Parathyroid adenoma (tissue), 2 donors: ENCODE results near the gene MAML2.

Experiments
- H2AFZ ChIP-seq: fragments of 300-600 bp; sonication (generic); one replicate; pipeline ENCODE4 v1.7.0; 2017; ENCODE audit warnings: antibody characterized with exemption, mild to moderate bottlenecking
- H3K27ac ChIP-seq: fragments of 300-600 bp; sonication (generic); one replicate; pipeline ENCODE4 v1.7.0; 2017
- H3K27me3 ChIP-seq: fragments of 300-600 bp; sonication (generic); one replicate; pipeline ENCODE4 v1.7.0; 2017; ENCODE audit warnings: low read length; ENCODE audit not compliant: control insufficient read depth, insufficient read depth
- H3K36me3 ChIP-seq: fragments of 300-600 bp; sonication (generic); one replicate; pipeline ENCODE4 v1.7.0; 2017; ENCODE audit warnings: low read length; ENCODE audit not compliant: control insufficient read depth, insufficient read depth
- H3K4me1 ChIP-seq: fragments of 300-600 bp; sonication (generic); one replicate; pipeline ENCODE4 v1.7.0; 2017; ENCODE audit warnings: control low read depth
- H3K4me2 ChIP-seq: fragments of 300-600 bp; sonication (generic); one replicate; pipeline ENCODE4 v1.7.0; 2017; ENCODE audit warnings: low read length
- H3K4me3 ChIP-seq: fragments of 300-600 bp; sonication (generic); one replicate; pipeline ENCODE4 v1.7.0; 2017; ENCODE audit warnings: low read depth, low read length
- H3K79me2 ChIP-seq: fragments of 300-600 bp; sonication (generic); one replicate; pipeline ENCODE4 v1.7.0; 2017; ENCODE audit warnings: control low read depth
- H3K9ac ChIP-seq: fragments of 300-600 bp; sonication (generic); one replicate; pipeline ENCODE4 v1.7.0; 2017; ENCODE audit warnings: mild to moderate bottlenecking
- H3K9me3 ChIP-seq: fragments of 300-600 bp; sonication (generic); one replicate; pipeline ENCODE4 v1.7.0; 2017; ENCODE audit warnings: low read length; ENCODE audit not compliant: control insufficient read depth
- CTCF ChIP-seq: fragments of 300-600 bp; sonication (generic); IDR thresholded peaks from one replicate; pipeline ENCODE4 v1.7.0; 2017; ENCODE audit warnings: antibody characterized with exemption, mild to moderate bottlenecking
- donor health status: primary hyperparathyroidism.

MAML2 gene

DNA sequence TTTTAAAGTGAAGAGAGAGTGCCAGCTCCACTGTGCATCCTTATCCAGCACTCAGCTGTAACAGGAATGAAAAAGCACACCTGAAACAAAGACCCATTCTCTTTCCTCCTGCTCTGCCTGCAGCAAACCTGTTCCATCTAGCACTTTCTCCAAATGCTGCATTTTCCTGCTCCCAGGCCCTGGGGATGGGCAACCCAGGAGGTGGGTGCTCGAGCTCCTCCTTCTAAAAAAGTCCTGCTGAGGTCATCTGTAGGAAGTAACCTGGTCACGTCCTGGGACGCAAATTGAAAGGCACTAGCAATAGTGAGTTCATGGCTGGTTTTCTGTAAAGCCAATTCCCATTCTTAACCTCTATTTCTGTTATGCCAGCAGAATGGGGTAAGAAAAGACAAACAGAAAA, 173.7 kb downstream of the MAML2 start:
- H3K9ac ChIP-seq = no peak overlapping the region
- H3K4me3 ChIP-seq = no peak overlapping the region
- no peaks in the 10 kb centered on the region for H3K4me1 ChIP-seq
- TF ChIP-seq CTCF = no peak
- H3K27ac ChIP-seq = no peak overlapping the region
- no peak overlapping the region for H3K4me2 ChIP-seq
- H3K79me2 ChIP-seq = no peaks in the 10 kb centered on the region
- H3K9me3 ChIP-seq = no peaks in the 10 kb centered on the region
- no peak overlapping the region for H2AFZ ChIP-seq
- no peaks in the 10 kb centered on the region for H3K36me3 ChIP-seq
- H3K27me3 ChIP-seq = no peaks in the 10 kb centered on the region

- Histone ChIP-seq H3K4me2 (no peak overlapping the region), H3K4me3 (no peak overlapping the region), H3K9ac (no peak overlapping the region), H3K36me3 (no peaks in the 10 kb centered on the region), H3K27me3 (no peaks in the 10 kb centered on the region), H3K4me1 (no peaks in the 10 kb centered on the region), H3K79me2 (no peaks in the 10 kb centered on the region), H3K27ac (no peak overlapping the region), H2AFZ (no peak overlapping the region), H3K9me3 (no peaks in the 10 kb centered on the region)
- TF ChIP-seq CTCF = no peak
Measured at GRCh38 chr11:96168623-96169022, 174.4 kb downstream of the MAML2 start.

DNA sequence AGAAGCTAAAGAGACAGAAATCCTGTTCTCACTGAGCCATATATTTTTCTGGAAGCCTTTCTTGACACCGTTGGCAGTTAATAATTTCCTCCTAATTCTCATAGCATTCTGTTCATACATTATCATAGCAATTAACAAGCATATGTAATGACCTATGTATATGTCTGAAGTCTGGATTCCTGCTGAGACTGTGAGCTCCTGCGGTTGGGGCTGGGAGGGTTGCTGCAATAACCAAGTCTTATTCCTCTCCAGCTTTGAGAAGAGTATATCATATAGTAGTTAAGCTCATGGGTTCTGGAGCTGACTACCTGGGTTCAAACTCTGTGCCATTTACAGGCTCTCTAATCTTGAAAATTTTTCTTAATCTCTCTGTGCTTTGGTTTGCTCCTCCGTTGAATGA, 175.2 kb downstream of the MAML2 start:
- Histone ChIP-seq H3K4me1 (no peaks in the 10 kb centered on the region), H3K9me3 (no peaks in the 10 kb centered on the region), H3K4me2 (no peak overlapping the region), H3K27me3 (no peaks in the 10 kb centered on the region), H3K4me3 (no peak overlapping the region), H3K9ac (no peak overlapping the region), H2AFZ (no peak overlapping the region), H3K36me3 (no peaks in the 10 kb centered on the region), H3K79me2 (no peaks in the 10 kb centered on the region), H3K27ac (no peak overlapping the region)
- no peak for TF ChIP-seq CTCF

DNA sequence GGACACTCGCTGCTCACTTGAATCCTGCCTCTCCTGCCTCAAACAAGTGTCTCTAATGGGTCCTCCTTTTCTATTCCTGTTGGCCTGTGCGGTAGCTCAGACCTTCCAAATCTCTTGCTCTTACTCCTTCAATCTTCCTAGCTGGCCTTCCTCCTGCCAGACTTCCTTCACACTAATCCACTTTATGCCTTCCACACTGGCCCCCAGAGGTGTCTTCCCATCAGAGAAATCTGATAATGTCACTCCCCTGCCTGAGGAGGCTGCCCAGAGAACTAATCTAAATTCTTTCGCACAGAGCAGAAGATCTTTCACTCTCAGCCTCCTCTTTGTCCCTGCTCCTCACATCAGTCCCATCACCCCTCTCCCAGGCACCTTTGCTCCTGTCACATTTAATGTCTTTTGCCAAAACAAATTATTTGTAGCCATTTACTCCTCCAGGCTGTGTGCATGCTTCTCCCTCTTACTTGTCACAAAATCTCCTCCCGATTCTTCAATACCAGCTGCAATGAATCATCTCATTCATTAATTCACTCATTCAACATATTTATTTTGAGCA, 175.7 kb downstream of the MAML2 start:
- no peak overlapping the region for H3K27ac ChIP-seq
- TF ChIP-seq CTCF = no peak
- H2AFZ ChIP-seq = no peak overlapping the region
- H3K27me3 ChIP-seq = no peaks in the 10 kb centered on the region
- no peaks in the 10 kb centered on the region for H3K79me2 ChIP-seq
- H3K4me3 ChIP-seq = no peak overlapping the region
- H3K36me3 ChIP-seq = no peaks in the 10 kb centered on the region
- H3K4me1 ChIP-seq = no peaks in the 10 kb centered on the region
- H3K4me2 ChIP-seq = no peak overlapping the region
- H3K9me3 ChIP-seq = no peaks in the 10 kb centered on the region
- no peak overlapping the region for H3K9ac ChIP-seq

GRCh38 chr11:96162816-96163499, 180.0 kb downstream of the MAML2 start:
- Histone ChIP-seq H3K9ac (no peak overlapping the region), H3K4me2 (no peak overlapping the region), H3K4me1 (no peaks in the 10 kb centered on the region), H3K79me2 (no peaks in the 10 kb centered on the region), H3K36me3 (no peaks in the 10 kb centered on the region), H3K4me3 (no peak overlapping the region), H2AFZ (no peak overlapping the region), H3K9me3 (no peaks in the 10 kb centered on the region), H3K27ac (no peak overlapping the region), H3K27me3 (no peaks in the 10 kb centered on the region)
- no peak for TF ChIP-seq CTCF
